GM12801 (cell line): ENCODE measurements around the gene CCDC177.
A peak's percentile ranks its signal among the peaks of the same experiment; 100 is the strongest.

Experiments
- CTCF ChIP-seq: IDR thresholded peaks from one replicate; pipeline ENCODE4 v1.5.1; 2011; ENCODE audit warnings: control low read depth; ENCODE audit not compliant: insufficient read length; ENCODE audit errors: extremely low read depth

CCDC177 gene

GRCh38 chr14:69574263-69574953, at the start of gene CCDC177:
Gene CCDC177 (minus strand): TSS chr14:69574871. CDS start chr14:69573622, 1,249 bp downstream.
- peak; percentile 25 for TF ChIP-seq CTCF

GRCh38 chr14:69624136-69624535, 49.5 kb upstream of the CCDC177 start:
- TF ChIP-seq CTCF, result no peak

GRCh38 chr14:69620981-69621380, 46.3 kb upstream of the CCDC177 start:
- TF ChIP-seq CTCF, result no peak

- no peak for TF ChIP-seq CTCF
Measured at GRCh38 chr14:69620211-69620611, 45.5 kb upstream of the CCDC177 start.

GRCh38 chr14:69619012-69619411, 44.3 kb upstream of the CCDC177 start:
- TF ChIP-seq CTCF, result no peak

GRCh38 chr14:69617796-69618195, 43.1 kb upstream of the CCDC177 start:
- no peak for TF ChIP-seq CTCF

- no peak for TF ChIP-seq CTCF
Measured at GRCh38 chr14:69616408-69616773, 41.7 kb upstream of the CCDC177 start.
